Colon (tissue), 2 donors: Measurements from ENCODE around the gene ZNF367.
"Not testable (repeated sequence)": the region's sequence is repeated elsewhere in the genome, so short reads cannot be mapped to it uniquely, and the experiment has no call there.

Source experiments
- FAIRE-seq: peaks from 2 replicates; lab custom pipeline; 2012; peaks lifted over from hg19 to GRCh38; lab: Jason Lieb, UNC
- donor health status: control.
- donor health status: control.

ZNF367 gene

DNA sequence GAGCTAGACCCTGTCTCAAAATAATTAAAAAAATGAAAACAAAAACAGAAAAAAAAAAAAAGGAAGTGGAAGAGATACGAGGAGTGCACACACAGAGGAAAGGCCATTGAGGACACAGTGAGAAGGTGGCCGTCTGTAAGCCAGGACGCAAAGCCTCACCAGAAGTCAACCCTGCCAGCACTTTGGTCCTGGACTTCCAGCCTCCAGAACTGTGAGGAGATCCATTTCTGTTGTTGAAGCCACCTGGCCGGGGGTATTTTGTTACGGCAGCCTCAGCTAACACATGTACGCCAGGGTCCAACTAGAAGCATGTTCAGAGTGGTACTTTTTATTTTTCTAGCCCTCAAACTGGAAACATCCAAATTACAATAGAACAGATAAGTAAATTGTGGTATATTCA is 56.5 kb downstream of the ZNF367 start:
- no peak for FAIRE-seq

GRCh38 chr9:96360976-96361375 is 57.2 kb downstream of the ZNF367 start:
- FAIRE-seq, result no peak

DNA sequence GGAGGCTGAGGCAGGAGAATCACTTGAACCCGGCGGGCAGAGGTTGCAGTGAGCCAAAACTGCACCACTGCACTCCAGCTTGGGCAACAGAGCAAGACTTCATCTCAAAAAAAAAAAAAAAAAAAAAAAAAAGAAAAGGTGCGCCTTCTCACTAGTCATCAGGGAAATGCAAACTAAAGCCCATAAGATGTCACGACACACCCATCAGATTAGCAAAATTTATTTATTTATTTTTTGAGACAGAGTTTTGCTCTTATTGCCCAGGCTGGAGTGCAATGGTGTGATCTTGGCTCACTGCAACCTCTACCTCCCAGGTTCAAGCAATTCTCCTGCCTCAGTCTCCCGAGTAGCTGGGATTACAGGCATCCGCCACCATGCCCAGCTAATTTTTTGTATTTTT is 57.6 kb downstream of the ZNF367 start:
- FAIRE-seq, result not testable (repeated sequence)

- no peak for FAIRE-seq
Observed at GRCh38 chr9:96350866-96351265, 67.3 kb downstream of the ZNF367 start.

DNA sequence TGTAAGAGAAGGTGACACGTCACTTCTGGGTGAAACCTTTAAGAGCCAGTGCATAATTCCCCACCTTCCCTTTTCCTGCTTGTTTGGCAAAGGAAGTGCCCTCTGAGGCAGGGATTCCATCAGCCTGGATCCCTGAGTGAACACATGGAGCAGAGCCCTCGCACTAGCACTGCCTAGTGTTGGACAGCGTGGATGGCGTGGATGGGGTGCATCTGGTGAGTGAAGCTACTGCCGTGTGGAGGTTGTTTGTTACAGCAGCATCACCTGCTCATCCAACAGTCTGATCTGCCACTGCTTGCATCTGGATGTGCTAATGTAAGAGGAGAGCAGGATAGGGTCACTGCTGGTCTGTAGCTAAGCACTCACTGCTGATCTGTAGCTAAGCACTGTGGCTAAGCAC is 69.9 kb downstream of the ZNF367 start:
- no peak for FAIRE-seq

- no peak for FAIRE-seq
Observed at GRCh38 chr9:96345551-96345950, 72.6 kb downstream of the ZNF367 start.

- no peak for FAIRE-seq
Observed at GRCh38 chr9:96344458-96345180, 73.6 kb downstream of the ZNF367 start.

GRCh38 chr9:96343515-96344360 is 74.4 kb downstream of the ZNF367 start:
- FAIRE-seq, result no peak

GRCh38 chr9:96342571-96343245 is 75.5 kb downstream of the ZNF367 start:
- FAIRE-seq, result no peak

GRCh38 chr9:96340707-96341106 is 77.5 kb downstream of the ZNF367 start:
- FAIRE-seq, result no peak

GRCh38 chr9:96338299-96338698 is 79.9 kb downstream of the ZNF367 start:
- no peak for FAIRE-seq
